ENCODE results near the gene THRB. TPM values are rescaled to one million over a fixed set of nuclear protein-coding genes. Genes with fewer than 3 reads are reported as not detected.

The THRB gene
- total and polyA plus RNA-seq, 9 of the 15 experiments (the other 6 are each of a cell fraction or from before 2014, with no cell fraction given): 1.7 to 14.9 (median 6.9) TPM

- TF ChIP-seq GATAD2B (IDR thresholded peaks at IDR 0.05; ENCODE audit: borderline replicate concordance): peak; percentile 19; the same call in 1 of the 2 replicates
- peak in 1 of 2 experiments; percentile 37 for TF ChIP-seq AFF1 (IDR thresholded peaks at IDR 0.05; ENCODE audit: low read depth in 1 of 2, partially characterized antibody in 2 of 2)
- TF ChIP-seq PRDM10 (IDR thresholded peaks at IDR 0.05; ENCODE audit: partially characterized antibody): peak; percentile 82
- peak; percentile 99 for TF ChIP-seq EGR1 (conservative IDR thresholded peaks at IDR 0.05)
- TF ChIP-seq RB1 (IDR thresholded peaks at IDR 0.05; ENCODE audit: low read depth): 0 out of 2 replicates have a peak, but pooled peaks have one; percentile 20
- TF ChIP-seq SMAD4 (CRISPR knock-in tag; conservative IDR thresholded peaks at IDR 0.05): no peak
- no peak for TF ChIP-seq ARID3A (IDR thresholded peaks at IDR 0.05; ENCODE audit: borderline replicate concordance, low read depth, low read length)
- peak; percentile 47; the same call in 1 of the 2 replicates for TF ChIP-seq DPF2 (IDR thresholded peaks at IDR 0.05)
- TF ChIP-seq AFF4 (CRISPR knock-in tag; IDR thresholded peaks at IDR 0.05): no peak
- TF ChIP-seq EP400 (IDR thresholded peaks at IDR 0.05): peak; percentile 63
- TF ChIP-seq TBP (optimal IDR thresholded peaks at IDR 0.05; ENCODE audit: low read depth, low read length): peak; percentile 38
Observed at GRCh38 chr3:24493746-24494617, 668 bp downstream of the THRB start (continued).

Data from K562 (cell line).